Kidney tubule cell (primary cell): ENCODE results near the gene ATP4B.

ENCODE experiments used
- DNase-seq: peaks from one replicate; pipeline ENCODE4 v3.0.0-alpha.2; 2018; ENCODE audit warnings: low spot score

ATP4B gene

GRCh38 chr13:113656003-113656588 is 1.9 kb downstream of the ATP4B start:
- DNase-seq: no peak

GRCh38 chr13:113655346-113656002 is 2.5 kb downstream of the ATP4B start:
- DNase-seq: peak; percentile 2

- DNase-seq: no peak
These were observed 3.2 kb downstream of the ATP4B start for GRCh38 chr13:113654591-113655345.

GRCh38 chr13:113654175-113654560 is 3.8 kb downstream of the ATP4B start:
- DNase-seq: no peak

GRCh38 chr13:113653264-113654174 is 4.5 kb downstream of the ATP4B start:
- DNase-seq: peak; percentile 19

- DNase-seq: no peak
These were observed 5.4 kb downstream of the ATP4B start for GRCh38 chr13:113652404-113653263.

- no peak for DNase-seq
These were observed 6.2 kb downstream of the ATP4B start for GRCh38 chr13:113651511-113652403.

GRCh38 chr13:113650731-113651148 is 7.3 kb downstream of the ATP4B start:
- no peak for DNase-seq

- peak; percentile 20 for DNase-seq
These were observed 7.7 kb downstream of the ATP4B start for GRCh38 chr13:113650275-113650674.

- no peak for DNase-seq
These were observed 8.8 kb downstream of the ATP4B start for GRCh38 chr13:113649212-113649611.

- DNase-seq: no peak
These were observed 9.8 kb downstream of the ATP4B start for GRCh38 chr13:113648216-113648610.

GRCh38 chr13:113647351-113648215 is 10.4 kb downstream of the ATP4B start:
- peak; percentile 87 for DNase-seq

GRCh38 chr13:113646921-113647340 is 11.1 kb downstream of the ATP4B start:
- DNase-seq: no peak

GRCh38 chr13:113646376-113646775 is 11.6 kb downstream of the ATP4B start:
- DNase-seq: no peak

- DNase-seq: no peak
These were observed 12.7 kb downstream of the ATP4B start for GRCh38 chr13:113645329-113645728.

GRCh38 chr13:113644800-113645199 is 13.2 kb downstream of the ATP4B start:
- DNase-seq: no peak

- DNase-seq: peak; percentile 77
These were observed 14.4 kb downstream of the ATP4B start for GRCh38 chr13:113643593-113643992.

GRCh38 chr13:113642563-113642962 is 15.4 kb downstream of the ATP4B start:
- DNase-seq: no peak

- no peak for DNase-seq
These were observed 16.6 kb downstream of the ATP4B start for GRCh38 chr13:113641426-113641825.
